CD14-positive monocyte (primary cell): Measurements from ENCODE around the gene CACNA1C. TPM values are rescaled to one million over a fixed set of nuclear protein-coding genes. Genes with fewer than 3 reads are reported as not detected.

Experiments used
- DNase-seq, 3 donors: peaks; one replicate each; pipeline ENCODE4 v3.0.0-alpha.2; 2011 to 2022
- H2AFZ ChIP-seq: 2 replicates; pipeline ENCODE4 v1.6.0; 2012; ENCODE audit warnings: mild to moderate bottlenecking, low read depth, low read length, inconsistent platforms; ENCODE audit not compliant: insufficient read depth, poor library complexity, severe bottlenecking
- H3K27ac ChIP-seq, 2 donors: 1 replicate in 1 of 2; 2 replicates in 1 of 2; pipeline ENCODE4 v1.5.1; 2012 to 2013; ENCODE audit warnings: low read length in 2 of 2, control low read depth in 1 of 2, inconsistent platforms in 1 of 2, low read depth in 1 of 2, mild to moderate bottlenecking in 1 of 2
- H3K27me3 ChIP-seq, 2 donors: one replicate each; pipeline versions ENCODE4 v1.6.0 to v1.6.1; 2011 to 2013; ENCODE audit warnings: low read length in 2 of 2; ENCODE audit not compliant: control insufficient read depth in 2 of 2, insufficient read depth in 2 of 2
- H3K36me3 ChIP-seq, 2 donors: replicated peaks in 1 of 2; 1 replicate in 1 of 2; 2 replicates in 1 of 2; pipeline versions ENCODE4 v1.5.1 to v1.6.1; 2012 to 2013; ENCODE audit warnings: low read length in 2 of 2, control low read depth in 1 of 2, inconsistent platforms in 1 of 2, mild to moderate bottlenecking in 1 of 2; ENCODE audit not compliant: insufficient read depth in 2 of 2, control insufficient read depth in 1 of 2
- H3K4me1 ChIP-seq, 2 donors: 1 replicate in 1 of 2; 2 replicates in 1 of 2; pipeline versions ENCODE4 v1.5.1 to v1.6.1; 2012 to 2013; ENCODE audit warnings: low read length in 2 of 2, control low read depth in 1 of 2, inconsistent platforms in 1 of 2, mild to moderate bottlenecking in 1 of 2, moderate library complexity in 1 of 2; ENCODE audit not compliant: insufficient read depth in 2 of 2, control insufficient read depth in 1 of 2
- H3K4me2 ChIP-seq: replicated peaks from 2 replicates; pipeline ENCODE3; 2012; ENCODE audit warnings: low read length, moderate library complexity, mild to moderate bottlenecking; ENCODE audit not compliant: poor library complexity, severe bottlenecking; ENCODE audit errors: extremely low read depth
- H3K4me3 ChIP-seq, 3 experiments: fragments of 200-600 bp in 1 of 3; sonication (generic) in 1 of 3; replicated peaks in 1 of 3; 1 replicate in 2 of 3; 2 replicates in 1 of 3; pipeline ENCODE4 v1.5.1; 2011 to 2013; ENCODE audit warnings: low read length in 3 of 3, mild to moderate bottlenecking in 3 of 3, control low read depth in 2 of 3, low read depth in 2 of 3, inconsistent platforms in 1 of 3, moderate library complexity in 1 of 3
- H3K79me2 ChIP-seq: 2 replicates; pipeline ENCODE4 v1.6.0; 2012; ENCODE audit warnings: mild to moderate bottlenecking, control low read depth, inconsistent platforms, low read length, moderate library complexity; ENCODE audit not compliant: insufficient read depth
- H3K9ac ChIP-seq: 2 replicates; pipeline ENCODE4 v1.6.0; 2017; ENCODE audit warnings: low read length, mild to moderate bottlenecking; ENCODE audit not compliant: insufficient read depth, poor library complexity, severe bottlenecking
- H3K9me3 ChIP-seq, 2 donors: replicated peaks in 1 of 2; 1 replicate in 1 of 2; 2 replicates in 1 of 2; pipeline versions ENCODE4 v1.5.1 to v1.6.1; 2012 to 2013; ENCODE audit warnings: low read length in 2 of 2, control low read depth in 1 of 2; ENCODE audit not compliant: control insufficient read depth in 1 of 2, insufficient read depth in 1 of 2
- H4K20me1 ChIP-seq: 2 replicates; pipeline ENCODE4 v1.6.0; 2012; ENCODE audit warnings: mild to moderate bottlenecking, low read length, control low read depth, moderate library complexity; ENCODE audit not compliant: insufficient read depth
- H3K27ac Mint-ChIP-seq, 7 donors: one replicate each; pipeline ENCODE4 v1.8.0; 2020; ENCODE audit warnings: mild to moderate bottlenecking in 7 of 7, mixed read lengths in 7 of 7, moderate library complexity in 6 of 7, inconsistent platforms in 2 of 7
- H3K27me3 Mint-ChIP-seq, 3 donors: one replicate each; pipeline ENCODE4 v1.8.0; 2021 to 2022; ENCODE audit warnings: low read depth in 3 of 3, mild to moderate bottlenecking in 3 of 3, mixed read lengths in 3 of 3, moderate library complexity in 3 of 3, inconsistent platforms in 1 of 3
- H3K36me3 Mint-ChIP-seq, 2 donors: one replicate each; pipeline ENCODE4 v1.8.0; 2020; ENCODE audit warnings: mixed read lengths in 2 of 2, inconsistent platforms in 1 of 2, mild to moderate bottlenecking in 1 of 2
- H3K4me1 Mint-ChIP-seq: one replicate; pipeline ENCODE4 v1.8.0; 2020; ENCODE audit warnings: mild to moderate bottlenecking, mixed read lengths
- H3K4me3 Mint-ChIP-seq, 2 donors: one replicate each; pipeline ENCODE4 v1.8.0; 2020; ENCODE audit warnings: mild to moderate bottlenecking in 2 of 2, mixed read lengths in 2 of 2, moderate library complexity in 1 of 2
- H3K9me3 Mint-ChIP-seq, 7 donors: one replicate each; pipeline ENCODE4 v1.8.0; 2020 to 2022; ENCODE audit warnings: mixed read lengths in 7 of 7, mild to moderate bottlenecking in 6 of 7, moderate library complexity in 6 of 7, inconsistent platforms in 2 of 7
- WGBS: methylation state at CpG from one replicate; pipeline ENCODE4 v1.1.5; 2013; ENCODE audit warnings: missing lambda C conversion rate; ENCODE audit not compliant: insufficient coverage; 5-methylcytosine and 5-hydroxymethylcytosine counted together
- intact Hi-C, 2 donors: fragments of 100-400 bp; cut with micrococcal nuclease; formaldehyde crosslinking; loops; one replicate each; pipeline versions ENCODE4 v1.15.0 to v1.15.1; 2023
- polyA plus RNA-seq, 3 donors: library from polyadenylated mRNA; depleted of rRNA in 1 of 3; unstranded in 2 of 3; stranded (reverse) in 1 of 3; fragments of 300-500 nt in 2 of 3; fragments of >200 nt in 1 of 3; fragmentation: Illumina TruSeq in 2 of 3; gene quantifications; 1 replicate in 2 of 3; 2 replicates in 1 of 3; pipeline ENCODE4 v1.2.3, GENCODE V29; 2012 to 2021
- TF ChIP-seq, protein P1 (sequence below): fragments of 200-600 bp; IDR thresholded peaks from one replicate; pipeline ENCODE4 v1.8.0; 2022; ENCODE audit warnings: antibody characterized with exemption, mild to moderate bottlenecking

CACNA1C gene
- polyA plus RNA-seq, 3 donors, result not detected

DNA sequence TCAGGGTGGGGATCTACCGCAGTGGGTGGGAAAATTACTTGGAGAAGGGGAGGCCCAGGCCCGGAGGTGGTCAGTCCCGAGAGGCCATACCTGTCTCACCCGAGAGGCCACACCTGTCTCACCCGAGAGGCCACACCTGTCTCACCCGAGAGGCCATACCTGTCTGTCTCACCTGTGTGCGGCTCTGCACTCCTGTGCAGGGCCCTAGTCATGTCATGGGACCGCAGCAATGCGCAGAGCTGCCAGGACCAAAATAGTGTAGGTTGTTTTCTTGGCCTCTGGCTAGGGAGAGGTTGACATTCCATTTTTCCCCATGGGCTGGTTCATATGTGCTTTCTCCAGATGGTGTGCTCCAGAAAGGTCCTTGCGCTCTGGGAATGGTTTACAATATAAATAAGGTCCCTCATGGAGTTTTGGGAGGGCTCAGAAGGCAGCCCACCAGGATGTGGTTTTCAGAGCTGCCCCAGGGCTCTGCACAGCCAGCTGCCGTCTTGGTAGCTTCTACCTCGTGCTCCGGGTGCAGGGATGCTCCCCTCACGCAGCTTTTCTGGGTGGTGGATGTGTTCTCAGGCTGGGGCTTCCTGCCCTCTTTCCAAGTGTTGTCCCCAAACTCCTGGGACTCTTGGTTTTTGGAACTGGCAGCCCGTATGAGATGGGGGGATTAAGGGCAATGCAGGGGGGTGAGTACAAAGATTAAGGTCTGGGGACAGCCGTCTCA is 58.2 kb downstream of the CACNA1C start:
- H3K4me1 ChIP-seq, result no peaks in the 10 kb centered on the region
- no peak overlapping the region for H3K27ac Mint-ChIP-seq
- H3K4me2 ChIP-seq, result no peak overlapping the region
- H3K36me3 ChIP-seq, result no peaks in the 10 kb centered on the region
- no peak overlapping the region for H3K4me3 ChIP-seq
- no peak overlapping the region for H3K4me3 Mint-ChIP-seq
- no peaks in the 10 kb centered on the region for H4K20me1 ChIP-seq
- TF ChIP-seq, protein P1, sequence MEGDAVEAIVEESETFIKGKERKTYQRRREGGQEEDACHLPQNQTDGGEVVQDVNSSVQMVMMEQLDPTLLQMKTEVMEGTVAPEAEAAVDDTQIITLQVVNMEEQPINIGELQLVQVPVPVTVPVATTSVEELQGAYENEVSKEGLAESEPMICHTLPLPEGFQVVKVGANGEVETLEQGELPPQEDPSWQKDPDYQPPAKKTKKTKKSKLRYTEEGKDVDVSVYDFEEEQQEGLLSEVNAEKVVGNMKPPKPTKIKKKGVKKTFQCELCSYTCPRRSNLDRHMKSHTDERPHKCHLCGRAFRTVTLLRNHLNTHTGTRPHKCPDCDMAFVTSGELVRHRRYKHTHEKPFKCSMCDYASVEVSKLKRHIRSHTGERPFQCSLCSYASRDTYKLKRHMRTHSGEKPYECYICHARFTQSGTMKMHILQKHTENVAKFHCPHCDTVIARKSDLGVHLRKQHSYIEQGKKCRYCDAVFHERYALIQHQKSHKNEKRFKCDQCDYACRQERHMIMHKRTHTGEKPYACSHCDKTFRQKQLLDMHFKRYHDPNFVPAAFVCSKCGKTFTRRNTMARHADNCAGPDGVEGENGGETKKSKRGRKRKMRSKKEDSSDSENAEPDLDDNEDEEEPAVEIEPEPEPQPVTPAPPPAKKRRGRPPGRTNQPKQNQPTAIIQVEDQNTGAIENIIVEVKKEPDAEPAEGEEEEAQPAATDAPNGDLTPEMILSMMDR, result no peak
- intact Hi-C loops, result no loop called here
- H3K79me2 ChIP-seq, result no peaks in the 10 kb centered on the region
- WGBS, result 92% methylated on average over 10 of the region's 16 CpGs
- no peaks in the 10 kb centered on the region for H3K36me3 Mint-ChIP-seq
- H2AFZ ChIP-seq, result no peak overlapping the region
- H3K9me3 Mint-ChIP-seq, result peaks cover 0 to 4% (median 0%) of the 10 kb centered on the region in 7 donors
- peaks cover 0 to 1% (median 0%) of the 10 kb centered on the region in 3 donors for H3K27me3 Mint-ChIP-seq
- no peak overlapping the region for H3K27ac ChIP-seq
- H3K9ac ChIP-seq, result no peak overlapping the region
- DNase-seq, result no peak
- no peaks in the 10 kb centered on the region for H3K4me1 Mint-ChIP-seq
- H3K9me3 ChIP-seq, result no peaks in the 10 kb centered on the region
- H3K27me3 ChIP-seq, result no peaks in the 10 kb centered on the region

DNA sequence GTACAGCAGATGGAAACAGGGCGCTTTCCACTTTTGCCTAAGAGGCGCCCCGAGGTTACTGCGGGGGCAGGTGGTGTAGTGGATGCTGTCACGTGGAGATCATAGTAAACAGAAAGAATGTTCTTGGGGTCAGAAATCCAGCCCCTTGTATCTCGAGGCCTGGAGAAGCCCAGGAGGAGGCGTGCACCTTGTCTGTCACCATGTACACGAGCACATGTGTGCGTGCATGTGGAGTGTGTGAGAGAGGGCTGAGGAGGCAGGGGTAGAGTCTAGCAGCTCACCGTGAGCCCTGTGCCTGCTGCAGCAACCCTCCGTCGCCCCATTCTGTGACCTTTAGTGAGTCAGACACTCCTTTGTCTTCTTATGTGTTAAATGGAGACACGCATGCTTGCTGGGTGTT is 59.0 kb downstream of the CACNA1C start:
- TF ChIP-seq, protein P1, result no peak
- Histone ChIP-seq H2AFZ (no peak overlapping the region), H3K4me3 (no peak overlapping the region), H3K79me2 (no peaks in the 10 kb centered on the region), H3K36me3 (no peaks in the 10 kb centered on the region), H3K4me2 (no peak overlapping the region), H3K27me3 (no peaks in the 10 kb centered on the region), H4K20me1 (no peaks in the 10 kb centered on the region), H3K4me1 (no peaks in the 10 kb centered on the region), H3K9me3 (no peaks in the 10 kb centered on the region), H3K9ac (no peak overlapping the region), H3K27ac (no peak overlapping the region)
- H3K27me3 Mint-ChIP-seq, result peaks cover 0 to 1% (median 0%) of the 10 kb centered on the region in 3 donors
- no peaks in the 10 kb centered on the region for H3K4me1 Mint-ChIP-seq
- H3K36me3 Mint-ChIP-seq, result no peaks in the 10 kb centered on the region
- no peak overlapping the region for H3K27ac Mint-ChIP-seq
- H3K9me3 Mint-ChIP-seq, result peaks cover 0 to 4% (median 0%) of the 10 kb centered on the region in 7 donors
- H3K4me3 Mint-ChIP-seq, result no peak overlapping the region
- 90% methylated on average over 12 of the region's 13 CpGs for WGBS
- DNase-seq, result no peak
- intact Hi-C loops, result no loop called here
